Measurements from ENCODE around the gene SLC6A9. TPM values are rescaled to one million over a fixed set of nuclear protein-coding genes. Genes with fewer than 3 reads are reported as not detected.
A peak's percentile ranks its signal among the peaks of the same experiment; 100 is the strongest.

The SLC6A9 gene
- total RNA-seq, 4 donors from 2014 or later = 0.31 to 7.4 (median 4.0) TPM

DNA sequence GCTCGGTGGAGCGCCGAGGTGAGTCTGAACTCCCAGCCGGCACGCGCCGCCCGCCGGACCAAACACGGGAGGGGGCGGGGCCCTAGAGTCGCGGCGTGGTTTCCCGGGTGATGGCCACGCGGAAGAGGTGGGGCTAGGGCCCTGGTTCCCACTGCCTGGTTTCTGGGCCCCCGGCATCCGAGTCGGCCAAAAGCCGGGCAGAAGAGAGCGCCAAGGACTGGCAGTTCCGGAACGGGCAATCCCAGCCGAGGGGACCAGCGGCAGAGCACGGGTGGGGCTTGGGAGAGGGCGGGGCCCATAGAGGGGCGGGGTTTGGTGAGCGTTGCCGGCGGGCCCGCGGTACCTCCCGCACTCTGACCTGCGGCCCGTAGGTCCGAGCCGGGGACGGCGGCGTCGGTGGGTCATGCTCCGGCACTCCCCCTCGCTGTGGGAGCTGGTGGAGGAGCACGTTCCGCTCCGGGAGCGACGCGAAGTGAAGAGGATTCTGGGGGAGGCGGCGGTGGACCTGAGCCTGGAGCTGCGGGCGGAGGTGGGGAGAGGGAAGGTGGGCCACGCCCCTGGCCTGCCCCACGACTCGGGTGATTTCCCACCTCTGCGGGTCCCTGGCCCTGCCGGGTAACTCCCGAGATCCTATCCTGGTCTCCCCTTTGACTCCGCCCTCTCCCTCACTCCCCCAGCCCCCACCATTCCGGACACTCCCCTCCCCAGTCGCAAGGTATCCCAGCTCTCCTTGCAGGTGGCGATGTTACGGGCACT lies 39.6 kb downstream of the SLC6A9 start, which contains the start of gene CCDC24:
Gene CCDC24 (plus strand): TSS at position 124 of the 756 bp plus-strand sequence. CDS start 280 bp downstream, at position 404.
- TF ChIP-seq, protein P1, sequence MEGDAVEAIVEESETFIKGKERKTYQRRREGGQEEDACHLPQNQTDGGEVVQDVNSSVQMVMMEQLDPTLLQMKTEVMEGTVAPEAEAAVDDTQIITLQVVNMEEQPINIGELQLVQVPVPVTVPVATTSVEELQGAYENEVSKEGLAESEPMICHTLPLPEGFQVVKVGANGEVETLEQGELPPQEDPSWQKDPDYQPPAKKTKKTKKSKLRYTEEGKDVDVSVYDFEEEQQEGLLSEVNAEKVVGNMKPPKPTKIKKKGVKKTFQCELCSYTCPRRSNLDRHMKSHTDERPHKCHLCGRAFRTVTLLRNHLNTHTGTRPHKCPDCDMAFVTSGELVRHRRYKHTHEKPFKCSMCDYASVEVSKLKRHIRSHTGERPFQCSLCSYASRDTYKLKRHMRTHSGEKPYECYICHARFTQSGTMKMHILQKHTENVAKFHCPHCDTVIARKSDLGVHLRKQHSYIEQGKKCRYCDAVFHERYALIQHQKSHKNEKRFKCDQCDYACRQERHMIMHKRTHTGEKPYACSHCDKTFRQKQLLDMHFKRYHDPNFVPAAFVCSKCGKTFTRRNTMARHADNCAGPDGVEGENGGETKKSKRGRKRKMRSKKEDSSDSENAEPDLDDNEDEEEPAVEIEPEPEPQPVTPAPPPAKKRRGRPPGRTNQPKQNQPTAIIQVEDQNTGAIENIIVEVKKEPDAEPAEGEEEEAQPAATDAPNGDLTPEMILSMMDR (IDR thresholded peaks at IDR 0.05) = no peak
- DNase-seq (ENCODE audit: low spot score) = peak; percentile 76
- ATAC-seq (ENCODE audit: low FRiP score) = peak; percentile 83

DNA sequence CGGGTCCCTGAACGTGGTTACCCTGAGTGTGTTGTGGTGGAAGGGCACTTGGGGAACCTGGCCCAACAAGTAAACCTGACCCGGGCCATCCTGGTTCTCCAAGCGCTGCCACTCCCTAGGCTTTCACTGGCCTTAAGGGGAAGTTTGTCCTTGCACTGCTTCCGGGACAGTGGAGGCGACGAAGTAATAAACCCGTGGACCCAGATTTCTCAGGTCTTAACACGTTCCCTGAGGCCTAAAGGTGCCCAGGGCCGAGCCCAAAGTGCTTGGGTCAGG lies 40.1 kb downstream of the SLC6A9 start:
- ATAC-seq (ENCODE audit: low FRiP score) (no peak), DNase-seq (ENCODE audit: low spot score) (no peak)
- TF ChIP-seq, protein P1 (IDR thresholded peaks at IDR 0.05) = no peak

DNA sequence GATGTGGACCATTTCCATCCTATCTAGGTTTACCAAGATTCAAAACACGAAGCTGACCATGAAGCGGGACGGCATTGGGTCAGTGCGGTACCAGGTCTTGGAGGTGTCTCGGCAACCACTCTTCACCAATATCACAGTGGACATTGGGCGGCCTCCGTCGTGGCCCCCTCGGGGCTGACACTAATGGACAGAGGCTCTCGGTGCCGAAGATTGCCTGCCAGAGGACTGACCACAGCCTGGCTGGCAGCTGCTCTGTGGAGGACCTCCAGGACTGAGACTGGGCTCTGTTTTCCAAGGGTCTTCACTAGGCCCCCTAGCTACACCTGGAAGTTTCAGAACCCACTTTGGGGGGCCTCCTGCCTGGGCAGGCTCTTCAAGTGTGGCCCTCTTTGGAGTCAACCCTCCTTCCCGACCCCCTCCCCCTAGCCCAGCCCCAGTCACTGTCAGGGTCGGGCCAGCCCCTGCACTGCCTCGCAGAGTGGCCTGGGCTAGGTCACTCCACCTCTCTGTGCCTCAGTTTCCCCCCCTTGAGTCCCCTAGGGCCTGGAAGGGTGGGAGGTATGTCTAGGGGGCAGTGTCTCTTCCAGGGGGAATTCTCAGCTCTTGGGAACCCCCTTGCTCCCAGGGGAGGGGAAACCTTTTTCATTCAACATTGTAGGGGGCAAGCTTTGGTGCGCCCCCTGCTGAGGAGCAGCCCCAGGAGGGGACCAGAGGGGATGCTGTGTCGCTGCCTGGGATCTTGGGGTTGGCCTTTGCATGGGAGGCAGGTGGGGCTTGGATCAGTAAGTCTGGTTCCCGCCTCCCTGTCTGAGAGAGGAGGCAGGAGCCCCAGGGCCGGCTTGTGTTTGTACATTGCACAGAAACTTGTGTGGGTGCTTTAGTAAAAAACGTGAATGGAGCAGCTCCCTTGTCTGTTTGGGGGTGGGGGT lies 40.7 kb downstream of the SLC6A9 start:
- ATAC-seq (ENCODE audit: low FRiP score) = no peak

DNA sequence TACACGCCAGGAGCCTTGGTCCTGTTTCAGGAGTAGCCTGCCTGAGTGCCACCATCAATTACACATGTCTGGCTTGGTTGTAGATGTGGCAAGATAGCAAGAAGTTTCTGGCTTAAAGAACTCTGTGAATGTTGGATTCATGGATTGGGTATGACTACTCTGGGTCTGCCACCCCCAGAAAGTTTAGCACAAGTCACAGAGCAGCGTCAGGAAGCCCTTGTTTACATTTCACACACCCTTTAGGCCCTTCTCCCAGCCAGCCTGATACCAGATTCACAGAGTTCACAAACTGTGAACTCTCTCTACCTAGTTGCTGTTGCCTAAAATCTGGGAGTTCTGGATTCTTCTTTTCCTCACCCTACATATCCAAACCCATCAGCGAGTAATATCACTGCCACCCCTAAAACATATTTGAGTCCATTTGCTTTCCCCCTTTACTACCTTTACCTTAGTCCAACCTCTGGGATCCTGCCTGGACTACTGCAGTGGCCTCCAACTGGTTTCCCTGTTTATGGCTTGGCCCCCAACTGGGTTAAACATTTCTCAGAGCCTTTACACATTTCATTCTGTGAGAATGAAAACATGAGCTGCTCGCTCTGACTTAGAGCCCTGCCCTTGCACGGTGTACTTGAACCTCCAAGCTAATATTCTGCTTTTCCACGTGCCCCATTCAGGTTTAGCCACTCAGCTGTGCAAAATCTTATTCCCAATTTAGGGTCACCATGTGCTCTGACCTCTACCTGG lies 43.9 kb downstream of the SLC6A9 start:
- DNase-seq (ENCODE audit: low spot score) (no peak), ATAC-seq (ENCODE audit: low FRiP score) (no peak)
- TF ChIP-seq, protein P1 (IDR thresholded peaks at IDR 0.05) = no peak

More for the DNA sequence above, 40.7 kb downstream of the SLC6A9 start:
- no peak for DNase-seq (ENCODE audit: low spot score)
- TF ChIP-seq, protein P1 (IDR thresholded peaks at IDR 0.05) = no peak

DNA sequence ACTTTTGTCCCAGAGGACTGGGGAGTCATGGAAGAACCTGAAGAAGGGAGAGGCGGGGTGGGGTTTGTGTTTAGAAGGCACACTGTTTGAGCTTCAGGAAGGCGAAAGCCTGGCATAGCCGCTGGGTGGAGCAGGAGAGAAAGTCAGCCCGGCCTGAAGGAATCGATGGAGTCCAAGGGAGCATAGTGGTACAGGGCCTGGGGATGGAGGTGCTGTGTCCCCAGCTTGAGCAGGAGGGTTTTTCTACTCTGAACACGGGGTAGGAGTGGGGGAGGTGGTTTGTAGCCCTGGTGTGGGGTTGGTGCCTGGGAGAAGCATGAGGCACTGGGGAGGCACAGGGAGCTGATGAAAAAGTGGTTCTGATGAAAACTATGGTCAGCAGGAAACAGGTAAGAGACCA lies 44.5 kb downstream of the SLC6A9 start:
- DNase-seq (ENCODE audit: low spot score) = no peak
- no peak for ATAC-seq (ENCODE audit: low FRiP score)
- TF ChIP-seq, protein P1 (IDR thresholded peaks at IDR 0.05) = no peak

DNA sequence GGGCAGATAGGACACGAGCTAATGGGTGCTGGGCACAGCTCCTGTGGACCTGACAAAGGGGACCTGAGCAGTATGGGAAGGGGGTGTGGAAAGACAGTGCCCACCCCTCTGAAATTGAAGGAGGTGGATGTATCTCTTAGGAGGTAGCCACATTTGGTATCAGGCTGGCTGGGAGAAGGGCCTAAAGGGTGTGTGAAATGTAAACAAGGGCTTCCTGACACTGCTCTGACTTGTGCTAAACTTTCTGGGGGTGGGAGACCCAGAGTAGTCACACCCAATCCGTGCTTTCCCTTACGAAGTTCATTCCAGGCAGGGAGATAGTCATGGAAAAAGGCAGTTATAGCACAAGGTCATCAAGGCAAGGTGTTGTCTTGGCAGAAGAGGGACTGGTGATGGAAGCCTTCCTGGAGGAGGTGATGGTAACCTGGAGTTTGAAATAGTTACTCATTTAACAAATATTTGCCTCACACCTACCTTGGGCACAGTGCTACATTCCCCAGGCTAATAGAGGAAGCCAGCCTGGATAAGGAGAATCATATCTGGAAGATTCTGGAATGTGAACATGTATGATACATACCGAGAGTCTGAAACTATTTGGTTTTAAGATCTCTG lies 45.2 kb downstream of the SLC6A9 start:
- ATAC-seq (ENCODE audit: low FRiP score) (no peak), DNase-seq (ENCODE audit: low spot score) (no peak)
- TF ChIP-seq, protein P1 (IDR thresholded peaks at IDR 0.05) = no peak
